ENCODE measurements around the gene DUS1L. TPM values are rescaled to one million over a fixed set of nuclear protein-coding genes. Genes with fewer than 3 reads are reported as not detected.

The DUS1L gene
- polyA plus RNA-seq, 1 donor, result 63.4 TPM

DNA sequence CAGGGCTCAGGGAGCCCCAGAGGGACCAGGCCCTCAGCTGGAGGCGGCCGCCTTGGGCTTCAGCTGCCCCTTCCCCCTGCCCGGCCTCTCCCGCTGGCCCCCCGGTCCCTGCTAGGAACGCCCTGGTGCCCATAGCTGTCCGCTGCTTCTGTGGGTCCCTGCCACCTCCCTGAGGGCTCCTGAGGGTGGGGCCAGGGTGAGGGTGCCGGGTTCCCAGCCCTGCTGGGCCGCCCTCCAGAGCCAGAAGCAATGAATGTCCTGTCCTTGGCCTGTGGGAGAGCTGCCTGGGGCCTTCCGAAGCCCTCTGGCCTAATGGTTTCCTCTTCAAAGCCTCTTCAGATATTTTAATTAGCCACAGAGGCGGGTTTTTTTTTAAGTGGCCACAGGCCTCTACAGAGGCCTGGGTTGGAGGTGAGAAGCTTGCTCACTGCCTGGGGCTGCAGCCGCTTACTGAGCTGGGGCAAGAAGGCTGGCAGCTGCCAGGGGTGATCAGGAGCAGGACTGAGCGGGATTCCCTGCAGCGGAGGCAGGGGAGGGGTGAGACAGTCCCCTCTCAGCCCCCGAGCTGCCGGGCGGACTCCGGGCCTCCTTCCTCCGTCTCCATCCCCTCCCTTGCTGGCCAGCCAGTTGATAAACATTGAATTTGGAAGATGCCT lies 52.8 kb downstream of the DUS1L start:
- DNase-seq, result no peak

GRCh38 chr17:82012261-82012639 lies 53.4 kb downstream of the DUS1L start:
- no peak for DNase-seq

DNA sequence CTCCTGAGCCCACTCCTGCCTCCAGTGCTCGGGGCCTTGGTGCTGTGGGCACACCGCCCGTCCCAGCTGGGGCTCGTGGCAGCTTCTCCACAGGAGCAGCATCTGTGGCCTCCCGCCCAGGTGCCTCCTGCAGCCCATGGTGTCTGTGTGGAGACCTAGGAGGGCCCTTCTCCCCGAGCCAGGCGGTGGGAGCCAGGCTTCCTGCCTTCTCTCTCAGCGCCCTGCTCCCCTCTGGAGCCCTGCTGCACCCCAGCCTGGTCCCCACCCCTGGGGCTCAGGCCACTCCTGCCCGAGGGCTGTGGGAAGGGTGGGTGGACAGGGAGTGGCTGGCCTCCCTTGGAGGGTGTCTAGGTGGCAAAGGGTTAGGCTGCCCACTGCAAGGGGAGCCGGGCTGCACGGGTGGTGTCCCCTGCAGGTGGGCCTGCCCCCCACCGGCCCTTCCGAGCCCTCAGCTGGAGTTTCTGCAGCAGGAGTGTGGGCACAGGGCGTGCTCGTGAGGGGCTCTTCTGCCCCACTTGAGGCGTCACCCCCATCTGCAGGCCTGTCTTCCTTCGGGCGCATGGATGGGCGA lies 53.9 kb downstream of the DUS1L start:
- DNase-seq, result no peak

GRCh38 chr17:82010575-82011525 lies 54.8 kb downstream of the DUS1L start:
- DNase-seq, result no peak

GRCh38 chr17:82009413-82009812 lies 56.2 kb downstream of the DUS1L start:
- DNase-seq, result no peak

DNA sequence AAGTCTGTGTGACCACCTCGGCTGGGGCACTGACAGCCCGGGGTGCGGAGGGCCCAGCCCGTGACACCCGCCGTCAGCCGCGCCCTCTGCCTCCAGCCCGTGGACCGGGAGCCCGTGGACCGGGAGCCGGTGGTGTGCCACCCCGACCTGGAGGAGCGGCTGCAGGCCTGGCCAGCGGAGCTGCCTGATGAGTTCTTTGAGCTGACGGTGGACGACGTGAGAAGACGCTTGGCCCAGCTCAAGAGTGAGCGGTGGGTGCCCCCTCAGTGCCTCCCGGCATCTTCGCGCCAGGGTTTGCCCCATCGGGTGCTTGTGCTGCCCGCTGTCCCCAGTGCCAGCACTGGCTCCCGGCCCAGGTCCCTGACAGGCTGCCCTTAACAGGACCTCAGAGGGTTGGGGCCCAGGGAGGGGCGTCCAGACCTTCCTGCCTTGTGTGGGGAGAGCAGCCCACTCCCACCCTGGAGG lies 56.6 kb downstream of the DUS1L start:
- DNase-seq, result no peak

DNA sequence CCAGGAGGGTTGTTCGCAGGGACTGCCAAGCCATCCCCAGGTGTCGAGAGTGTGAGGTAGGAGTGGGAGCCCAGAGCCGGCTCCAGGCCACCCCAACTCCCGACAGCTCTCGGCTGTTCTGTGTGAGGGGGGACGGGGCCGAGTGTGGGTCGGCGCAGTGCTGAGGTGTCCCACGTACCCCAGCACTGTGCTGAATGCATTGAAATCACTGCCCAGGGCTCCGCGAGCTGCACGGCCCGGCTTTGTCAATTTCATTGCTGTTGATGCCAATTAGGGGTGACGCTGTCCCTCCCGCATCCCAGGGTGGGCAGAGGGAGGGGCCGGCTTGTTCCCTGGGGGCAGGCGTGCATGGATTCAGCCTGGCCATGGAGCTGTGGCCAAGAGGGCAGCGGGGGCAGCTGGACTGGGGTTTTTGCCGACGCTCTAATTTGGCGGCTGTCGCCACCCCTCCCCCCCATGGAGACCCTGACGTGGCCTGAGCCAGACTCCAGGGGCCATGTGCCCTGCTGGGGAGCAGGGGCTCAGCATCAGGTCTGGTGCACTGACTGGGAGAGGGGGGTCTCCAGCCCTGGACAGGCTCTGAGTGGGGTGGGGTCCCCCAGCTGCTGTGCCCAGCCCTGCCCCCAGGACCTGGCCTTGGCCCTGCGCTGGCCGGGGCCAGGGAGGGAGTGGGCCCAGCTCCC lies 57.2 kb downstream of the DUS1L start:
- DNase-seq, result no peak

Other genes starting within 250 kb of the DUS1L start
- gene MCRIP1, start 232.5 kb downstream of the DUS1L start, polyA plus RNA-seq (ENCODE audit: insufficient read length), result 135 TPM
- gene PPP1R27, start 230.8 kb downstream of the DUS1L start, polyA plus RNA-seq (ENCODE audit: insufficient read length), result 52.6 TPM
- gene P4HB, start 205.3 kb downstream of the DUS1L start, polyA plus RNA-seq (ENCODE audit: insufficient read length), result 366 TPM
- gene ARHGDIA, start 194.5 kb downstream of the DUS1L start, polyA plus RNA-seq (ENCODE audit: insufficient read length), result 166 TPM
- gene ALYREF, start 174.2 kb downstream of the DUS1L start, polyA plus RNA-seq (ENCODE audit: insufficient read length), result 57.6 TPM
- gene ANAPC11, start 174.1 kb downstream of the DUS1L start, polyA plus RNA-seq (ENCODE audit: insufficient read length), result 116 TPM
- gene NPB, start 163.6 kb downstream of the DUS1L start, polyA plus RNA-seq (ENCODE audit: insufficient read length), result 0.96 TPM
- 11.5 TPM for gene PCYT2, start 154.4 kb downstream of the DUS1L start, polyA plus RNA-seq (ENCODE audit: insufficient read length)
- gene SIRT7, start 147.6 kb downstream of the DUS1L start, polyA plus RNA-seq (ENCODE audit: insufficient read length), result 9.3 TPM
- gene MAFG, start 138.1 kb downstream of the DUS1L start, polyA plus RNA-seq (ENCODE audit: insufficient read length), result 16.3 TPM
- gene PYCR1, start 128.5 kb downstream of the DUS1L start, polyA plus RNA-seq (ENCODE audit: insufficient read length), result 56.7 TPM
- 25.0 TPM for gene MYADML2, start 118.6 kb downstream of the DUS1L start, polyA plus RNA-seq (ENCODE audit: insufficient read length)
- 4.4 TPM for gene NOTUM, start 104.6 kb downstream of the DUS1L start, polyA plus RNA-seq (ENCODE audit: insufficient read length)
- 30.0 TPM for gene ASPSCR1, start 88.2 kb downstream of the DUS1L start, polyA plus RNA-seq (ENCODE audit: insufficient read length)
- 36.0 TPM for gene CENPX, start 42.9 kb downstream of the DUS1L start, polyA plus RNA-seq (ENCODE audit: insufficient read length)
- 10.6 TPM for gene LRRC45, start 42.5 kb downstream of the DUS1L start, polyA plus RNA-seq (ENCODE audit: insufficient read length)
- gene RAC3, start 34.1 kb downstream of the DUS1L start, polyA plus RNA-seq (ENCODE audit: insufficient read length), result 7.1 TPM
- gene DCXR, start 28.1 kb downstream of the DUS1L start, polyA plus RNA-seq (ENCODE audit: insufficient read length), result 31.5 TPM
- gene RFNG, start 14.0 kb downstream of the DUS1L start, polyA plus RNA-seq (ENCODE audit: insufficient read length), result 34.8 TPM
- gene GPS1, start 13.9 kb downstream of the DUS1L start, polyA plus RNA-seq (ENCODE audit: insufficient read length), result 84.4 TPM
- gene FASN, start 32.4 kb upstream of the DUS1L start, polyA plus RNA-seq (ENCODE audit: insufficient read length), result 34.7 TPM
- 29.9 TPM for gene CCDC57, start 147.0 kb upstream of the DUS1L start, polyA plus RNA-seq (ENCODE audit: insufficient read length)
- 34.8 TPM for gene SLC16A3, start 163.2 kb upstream of the DUS1L start, polyA plus RNA-seq (ENCODE audit: insufficient read length)
- gene CSNK1D, start 207.9 kb upstream of the DUS1L start, polyA plus RNA-seq (ENCODE audit: insufficient read length), result 81.9 TPM